ENCODE results near the gene TTL.

DNA sequence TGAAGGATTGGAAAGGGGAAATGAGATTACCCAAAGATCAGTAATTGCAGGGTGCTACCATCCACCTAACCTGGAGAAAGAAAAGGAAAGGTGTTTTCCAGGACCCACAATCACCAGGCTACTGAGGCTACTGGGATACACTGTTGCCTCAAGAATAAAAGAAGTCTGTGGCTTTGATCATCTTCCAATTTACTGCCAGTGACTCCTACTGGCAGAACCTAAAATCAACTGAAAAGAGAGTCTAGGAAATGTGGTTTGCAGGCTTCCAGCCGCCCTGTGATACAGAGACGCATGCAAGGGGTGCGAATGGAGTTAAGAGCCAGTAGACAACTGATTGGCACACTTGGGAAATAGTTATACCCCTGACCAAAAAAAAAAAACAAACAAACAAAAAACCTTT is 16.6 kb upstream of the TTL start:
- TF ChIP-seq, protein P1, sequence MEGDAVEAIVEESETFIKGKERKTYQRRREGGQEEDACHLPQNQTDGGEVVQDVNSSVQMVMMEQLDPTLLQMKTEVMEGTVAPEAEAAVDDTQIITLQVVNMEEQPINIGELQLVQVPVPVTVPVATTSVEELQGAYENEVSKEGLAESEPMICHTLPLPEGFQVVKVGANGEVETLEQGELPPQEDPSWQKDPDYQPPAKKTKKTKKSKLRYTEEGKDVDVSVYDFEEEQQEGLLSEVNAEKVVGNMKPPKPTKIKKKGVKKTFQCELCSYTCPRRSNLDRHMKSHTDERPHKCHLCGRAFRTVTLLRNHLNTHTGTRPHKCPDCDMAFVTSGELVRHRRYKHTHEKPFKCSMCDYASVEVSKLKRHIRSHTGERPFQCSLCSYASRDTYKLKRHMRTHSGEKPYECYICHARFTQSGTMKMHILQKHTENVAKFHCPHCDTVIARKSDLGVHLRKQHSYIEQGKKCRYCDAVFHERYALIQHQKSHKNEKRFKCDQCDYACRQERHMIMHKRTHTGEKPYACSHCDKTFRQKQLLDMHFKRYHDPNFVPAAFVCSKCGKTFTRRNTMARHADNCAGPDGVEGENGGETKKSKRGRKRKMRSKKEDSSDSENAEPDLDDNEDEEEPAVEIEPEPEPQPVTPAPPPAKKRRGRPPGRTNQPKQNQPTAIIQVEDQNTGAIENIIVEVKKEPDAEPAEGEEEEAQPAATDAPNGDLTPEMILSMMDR (IDR thresholded peaks at IDR 0.05 in 8 of 11, conservative IDR thresholded peaks at IDR 0.05 in 3 of 11) = no peak
- no peak for TF ChIP-seq POLR2A (IDR thresholded peaks at IDR 0.05)
- TF ChIP-seq POLR2AphosphoS5 (IDR thresholded peaks at IDR 0.05) = no peak

Measured in spleen (tissue), 7 donors.